ENCODE data around the gene LAMA3.

- TF ChIP-seq POLR2A (IDR thresholded peaks at IDR 0.05) (no peak), CTCF (IDR thresholded peaks at IDR 0.05) (no peak)
These were observed 217.4 kb downstream of the LAMA3 start for GRCh38 chr18:23906658-23907057.
